ENCODE measurements around the gene SLC12A7.

DNA sequence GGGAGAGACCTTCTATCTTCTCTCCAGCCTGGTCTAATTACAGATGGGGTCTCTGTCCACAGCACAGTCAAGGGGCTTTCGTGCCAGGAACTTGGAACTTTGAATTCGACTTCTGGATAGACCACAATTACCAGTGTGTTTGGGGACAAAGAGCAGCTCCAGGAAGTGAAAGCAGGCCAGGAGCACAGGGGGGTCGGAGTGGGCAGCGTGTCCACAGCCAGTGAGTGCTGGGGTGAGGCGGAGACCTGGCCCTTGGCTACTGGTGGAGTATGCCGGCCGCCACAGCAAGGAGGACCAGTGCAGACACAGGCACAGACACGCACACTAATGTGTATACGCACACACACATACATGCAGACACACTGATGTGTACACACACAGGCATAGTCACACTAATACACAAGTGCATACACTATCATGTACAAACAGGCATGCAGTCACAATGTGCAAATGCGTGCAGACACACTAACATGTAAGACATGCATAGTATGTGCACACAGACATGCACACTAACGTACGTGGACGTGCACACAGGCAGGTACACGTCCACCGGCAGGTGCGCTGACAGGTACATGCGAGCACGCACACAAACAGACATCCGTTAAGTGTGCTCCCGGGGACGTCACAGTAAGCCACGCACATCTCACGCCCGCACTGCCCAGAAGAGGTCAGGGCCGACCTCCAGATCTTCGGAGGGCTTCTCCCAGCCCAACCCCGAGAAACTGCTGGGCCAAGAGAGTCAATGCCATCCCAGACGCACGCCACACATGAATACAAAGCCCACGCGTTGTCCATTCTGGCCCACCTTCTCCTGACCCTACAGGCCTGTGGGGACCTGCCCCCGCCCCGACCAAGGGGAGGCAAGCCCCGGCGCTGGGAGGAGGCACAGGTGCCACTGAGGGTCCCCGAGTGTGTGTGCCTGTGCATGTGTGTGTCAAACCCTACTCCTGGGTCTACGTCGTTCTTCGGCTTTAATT lies 56.8 kb downstream of the SLC12A7 start:
- TF ChIP-seq, protein P1, sequence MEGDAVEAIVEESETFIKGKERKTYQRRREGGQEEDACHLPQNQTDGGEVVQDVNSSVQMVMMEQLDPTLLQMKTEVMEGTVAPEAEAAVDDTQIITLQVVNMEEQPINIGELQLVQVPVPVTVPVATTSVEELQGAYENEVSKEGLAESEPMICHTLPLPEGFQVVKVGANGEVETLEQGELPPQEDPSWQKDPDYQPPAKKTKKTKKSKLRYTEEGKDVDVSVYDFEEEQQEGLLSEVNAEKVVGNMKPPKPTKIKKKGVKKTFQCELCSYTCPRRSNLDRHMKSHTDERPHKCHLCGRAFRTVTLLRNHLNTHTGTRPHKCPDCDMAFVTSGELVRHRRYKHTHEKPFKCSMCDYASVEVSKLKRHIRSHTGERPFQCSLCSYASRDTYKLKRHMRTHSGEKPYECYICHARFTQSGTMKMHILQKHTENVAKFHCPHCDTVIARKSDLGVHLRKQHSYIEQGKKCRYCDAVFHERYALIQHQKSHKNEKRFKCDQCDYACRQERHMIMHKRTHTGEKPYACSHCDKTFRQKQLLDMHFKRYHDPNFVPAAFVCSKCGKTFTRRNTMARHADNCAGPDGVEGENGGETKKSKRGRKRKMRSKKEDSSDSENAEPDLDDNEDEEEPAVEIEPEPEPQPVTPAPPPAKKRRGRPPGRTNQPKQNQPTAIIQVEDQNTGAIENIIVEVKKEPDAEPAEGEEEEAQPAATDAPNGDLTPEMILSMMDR (optimal IDR thresholded peaks at IDR 0.05 in 1 of 3, IDR thresholded peaks at IDR 0.05 in 1 of 3, conservative IDR thresholded peaks at IDR 0.05 in 1 of 3; ENCODE audit: extremely low read depth in 1 of 3, insufficient read depth in 2 of 3, low read length in 3 of 3), result no peak
- TF ChIP-seq EZH2 (IDR thresholded peaks at IDR 0.05; ENCODE audit: low read length), result no peak

Measured in keratinocyte (primary cell).